TTC549 (cell line): ENCODE results near the gene INTS6.

Experiments used
- FAIRE-seq: peaks from 2 replicates; lab custom pipeline; 2012; peaks lifted over from hg19 to GRCh38; lab: Jason Lieb, UNC

INTS6 gene

GRCh38 chr13:51452361-51453206, at the start of gene INTS6:
Gene INTS6 (minus strand): TSS chr13:51453036. CDS start chr13:51452525, 511 bp downstream.
- FAIRE-seq = peak; percentile 88

GRCh38 chr13:51502153-51502651, 49.4 kb upstream of the INTS6 start:
- no peak for FAIRE-seq

GRCh38 chr13:51501592-51502152, 48.8 kb upstream of the INTS6 start:
- no peak for FAIRE-seq

- no peak for FAIRE-seq
Observed at GRCh38 chr13:51501096-51501495, 48.3 kb upstream of the INTS6 start.

- no peak for FAIRE-seq
Observed at GRCh38 chr13:51500687-51501086, 47.9 kb upstream of the INTS6 start.

GRCh38 chr13:51499841-51500240, 47.0 kb upstream of the INTS6 start:
- FAIRE-seq = no peak

- no peak for FAIRE-seq
Observed at GRCh38 chr13:51495316-51495715, 42.5 kb upstream of the INTS6 start.

GRCh38 chr13:51494156-51494555, 41.3 kb upstream of the INTS6 start:
- FAIRE-seq = no peak

GRCh38 chr13:51488212-51488611, 35.4 kb upstream of the INTS6 start:
- no peak for FAIRE-seq

GRCh38 chr13:51481656-51482055, 28.8 kb upstream of the INTS6 start:
- FAIRE-seq = no peak

GRCh38 chr13:51479199-51479523, 26.3 kb upstream of the INTS6 start:
- FAIRE-seq = no peak

- FAIRE-seq = no peak
Observed at GRCh38 chr13:51478418-51479198, 25.8 kb upstream of the INTS6 start.

GRCh38 chr13:51477653-51478324, 25.0 kb upstream of the INTS6 start:
- no peak for FAIRE-seq

GRCh38 chr13:51477149-51477548, 24.3 kb upstream of the INTS6 start:
- FAIRE-seq = no peak

GRCh38 chr13:51475727-51476501, 23.1 kb upstream of the INTS6 start:
- FAIRE-seq = no peak

GRCh38 chr13:51469790-51470189, 17.0 kb upstream of the INTS6 start:
- FAIRE-seq = no peak

- FAIRE-seq = no peak
Observed at GRCh38 chr13:51467730-51468129, 14.9 kb upstream of the INTS6 start.

GRCh38 chr13:51465124-51465523, 12.3 kb upstream of the INTS6 start:
- FAIRE-seq = no peak

GRCh38 chr13:51457086-51457815, 4.4 kb upstream of the INTS6 start:
- FAIRE-seq = no peak

- FAIRE-seq = no peak
Observed at GRCh38 chr13:51456510-51456909, 3.7 kb upstream of the INTS6 start.

- no peak for FAIRE-seq
Observed at GRCh38 chr13:51455532-51455931, 2.7 kb upstream of the INTS6 start.
